ENCODE results near the gene GAB2.

Gene GAB2

DNA sequence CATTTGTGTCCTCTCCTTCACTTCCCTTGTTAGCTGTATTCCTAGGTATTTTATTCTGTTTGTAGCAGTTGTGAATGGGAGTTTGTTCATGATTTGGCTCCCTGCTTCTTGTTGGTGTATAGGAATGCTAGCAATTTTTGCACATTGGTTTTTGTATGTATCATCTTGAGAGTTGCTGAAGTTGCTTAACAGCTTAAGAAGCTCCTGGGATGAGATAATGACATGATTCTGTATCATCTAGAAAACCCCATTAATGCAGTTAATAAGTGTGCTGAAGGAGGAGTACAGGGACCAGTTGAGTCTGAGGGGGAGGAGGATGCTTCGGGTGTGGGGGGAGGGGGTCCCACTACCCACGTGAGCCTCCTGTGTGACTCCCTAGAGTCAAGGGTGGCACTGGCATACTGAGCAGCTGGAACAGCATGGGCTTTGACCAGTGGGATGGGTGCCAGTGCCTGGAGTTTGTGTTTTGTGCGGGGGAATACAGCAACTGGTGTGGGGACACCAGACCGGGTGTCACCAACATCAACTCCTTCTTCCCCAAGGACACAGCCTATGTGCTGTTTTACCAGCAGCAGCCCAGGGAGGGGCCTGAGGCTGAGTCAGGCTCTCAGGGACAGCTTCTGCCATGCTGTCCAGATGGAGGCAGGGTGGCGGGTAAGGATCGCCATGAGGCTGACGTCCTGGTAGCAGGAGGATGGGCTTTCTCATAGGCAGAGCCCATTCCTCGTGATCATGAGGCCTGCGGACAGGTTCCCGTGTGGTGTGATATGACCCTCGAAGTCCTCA lies 204.8 kb downstream of the GAB2 start:
- in situ Hi-C loops (cut with MboI; ENCODE audit: low sequenced_read_pairs) = no loop called here

DNA sequence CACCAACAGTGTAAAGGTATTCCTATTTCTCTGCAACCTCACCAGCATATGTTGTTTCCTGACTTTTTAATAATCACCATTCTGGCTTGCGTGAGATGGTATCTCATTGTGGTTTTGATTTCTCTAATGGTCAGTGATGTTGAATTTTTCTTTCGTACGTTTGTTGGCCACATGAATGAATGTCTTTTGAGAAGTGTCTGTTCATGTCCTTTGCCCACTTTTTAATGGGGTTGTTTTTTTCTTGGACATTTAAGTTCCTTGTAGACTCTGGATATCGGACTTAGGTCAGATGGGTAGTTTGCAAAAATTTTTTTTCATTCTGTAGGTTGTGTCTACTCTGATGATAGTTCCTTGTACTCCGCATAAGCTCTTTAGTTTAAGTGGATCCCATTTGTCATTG lies 206.1 kb downstream of the GAB2 start:
- in situ Hi-C loops (cut with MboI; ENCODE audit: low sequenced_read_pairs) = no loop called here

DNA sequence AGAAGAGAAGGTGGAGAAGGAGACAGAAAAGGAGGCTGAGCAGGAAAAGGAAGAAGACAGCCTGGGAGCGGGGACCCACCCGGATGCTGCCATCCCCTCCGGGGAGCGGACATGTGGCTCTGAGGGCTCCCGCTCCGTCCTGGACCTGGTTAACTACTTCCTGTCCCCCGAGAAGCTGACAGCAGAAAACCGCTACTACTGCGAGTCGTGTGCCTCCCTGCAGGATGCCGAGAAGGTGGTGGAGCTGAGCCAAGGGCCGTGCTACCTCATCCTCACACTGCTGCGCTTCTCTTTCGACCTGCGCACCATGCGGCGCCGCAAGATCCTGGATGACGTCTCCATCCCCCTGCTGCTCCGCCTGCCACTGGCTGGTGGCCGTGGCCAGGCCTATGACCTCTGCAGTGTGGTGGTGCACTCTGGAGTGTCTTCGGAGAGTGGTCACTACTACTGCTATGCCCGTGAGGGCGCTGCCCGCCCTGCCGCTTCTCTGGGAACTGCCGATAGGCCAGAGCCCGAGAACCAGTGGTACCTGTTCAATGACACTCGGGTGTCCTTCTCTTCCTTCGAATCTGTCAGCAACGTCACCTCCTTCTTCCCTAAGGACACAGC lies 207.5 kb downstream of the GAB2 start:
- in situ Hi-C loops (cut with MboI; ENCODE audit: low sequenced_read_pairs) = no loop called here

DNA sequence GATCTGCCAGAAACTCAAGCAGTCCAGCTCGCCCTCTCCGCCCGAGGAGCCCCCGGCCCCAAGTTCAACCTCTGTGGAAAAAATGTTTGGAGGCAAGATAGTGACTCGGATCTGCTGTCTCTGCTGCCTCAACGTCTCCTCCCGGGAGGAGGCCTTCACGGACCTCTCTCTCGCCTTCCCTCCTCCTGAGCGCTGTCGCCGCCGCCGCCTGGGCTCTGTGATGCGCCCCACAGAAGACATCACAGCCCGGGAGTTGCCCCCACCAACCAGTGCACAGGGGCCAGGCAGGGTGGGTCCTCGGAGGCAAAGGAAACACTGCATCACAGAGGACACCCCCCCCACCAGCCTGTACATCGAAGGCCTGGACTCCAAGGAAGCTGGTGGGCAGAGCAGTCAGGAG lies 208.1 kb downstream of the GAB2 start:
- in situ Hi-C loops (cut with MboI; ENCODE audit: low sequenced_read_pairs) = no loop called here

DNA sequence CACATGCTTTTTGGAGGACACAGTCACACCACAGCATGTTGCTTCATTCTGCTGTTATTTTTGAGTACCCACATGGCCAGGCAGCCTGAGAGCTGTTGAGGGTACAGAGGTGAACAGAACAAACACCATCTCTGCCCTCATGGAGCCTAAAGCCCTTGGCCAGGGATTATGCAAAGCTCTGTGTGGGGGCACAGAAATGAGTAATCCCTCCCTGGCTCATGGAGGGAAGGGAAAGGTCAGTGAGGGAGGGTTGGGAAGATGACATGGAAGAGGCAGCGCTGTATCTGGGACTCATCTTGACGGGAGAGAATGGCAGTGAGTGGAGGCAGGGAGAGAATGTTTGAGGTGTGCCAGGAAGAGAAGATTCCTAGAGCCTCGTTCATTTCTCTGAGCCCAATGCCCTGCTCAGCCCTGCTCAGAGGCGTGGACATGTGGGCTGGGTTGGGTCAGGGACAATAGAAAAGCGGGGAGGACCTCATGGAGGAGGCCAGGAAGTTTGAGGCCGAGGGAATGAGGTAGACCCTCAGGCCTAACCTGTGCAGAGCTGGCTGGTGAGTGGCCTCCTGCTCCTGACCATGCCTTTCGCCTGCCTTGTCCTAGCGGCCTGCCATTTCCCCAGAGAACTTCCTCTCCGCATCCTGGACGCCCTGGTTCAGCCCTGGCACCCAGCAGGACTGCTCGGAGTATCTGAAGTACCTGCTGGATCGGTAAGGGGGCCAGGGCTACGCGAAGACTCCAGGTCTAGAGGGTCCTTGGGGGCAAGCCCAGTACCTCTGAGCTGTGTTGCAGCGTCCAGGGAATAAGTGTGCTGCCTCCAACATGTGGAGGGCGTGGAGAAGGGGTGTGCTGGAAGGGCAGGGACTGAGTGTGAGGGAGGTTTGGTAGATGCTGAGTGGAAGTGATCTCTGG lies 209.1 kb downstream of the GAB2 start:
- in situ Hi-C loops (cut with MboI; ENCODE audit: low sequenced_read_pairs) = no loop called here

DNA sequence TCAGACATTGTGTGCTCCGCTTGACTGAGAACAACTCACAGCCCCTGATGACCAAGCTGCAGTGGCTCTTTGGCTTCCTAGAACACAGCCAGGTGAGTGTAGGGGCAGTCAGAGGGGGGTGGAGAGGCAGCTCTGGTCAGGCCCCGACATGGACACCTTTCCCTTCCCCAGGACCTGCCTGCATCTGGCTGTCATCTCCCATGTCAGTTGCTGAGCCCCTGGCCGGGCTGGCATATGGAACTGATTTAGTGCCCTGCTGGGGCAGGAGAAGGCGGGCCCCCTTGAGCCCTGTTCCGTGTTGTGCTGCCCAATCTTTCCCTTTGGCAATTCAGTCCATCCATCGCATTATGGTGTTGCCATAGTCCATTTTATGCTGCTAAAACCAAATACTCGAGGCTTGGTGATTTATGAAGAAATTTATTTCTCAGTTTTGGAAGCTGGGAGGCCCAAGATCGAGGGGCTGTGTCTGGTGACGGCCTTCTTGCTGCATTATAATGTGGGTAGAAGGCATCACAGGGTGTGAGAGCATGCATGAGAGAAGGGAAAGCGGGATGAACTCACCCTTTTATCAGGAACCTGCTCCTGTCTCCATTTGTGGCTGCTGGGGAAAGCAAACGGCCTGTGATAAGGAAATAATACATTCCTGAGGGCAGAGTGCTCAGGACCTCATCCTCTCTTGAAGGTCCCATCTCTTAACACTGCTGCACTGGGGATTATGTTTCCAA lies 209.9 kb downstream of the GAB2 start:
- in situ Hi-C loops (cut with MboI; ENCODE audit: low sequenced_read_pairs) = no loop called here

DNA sequence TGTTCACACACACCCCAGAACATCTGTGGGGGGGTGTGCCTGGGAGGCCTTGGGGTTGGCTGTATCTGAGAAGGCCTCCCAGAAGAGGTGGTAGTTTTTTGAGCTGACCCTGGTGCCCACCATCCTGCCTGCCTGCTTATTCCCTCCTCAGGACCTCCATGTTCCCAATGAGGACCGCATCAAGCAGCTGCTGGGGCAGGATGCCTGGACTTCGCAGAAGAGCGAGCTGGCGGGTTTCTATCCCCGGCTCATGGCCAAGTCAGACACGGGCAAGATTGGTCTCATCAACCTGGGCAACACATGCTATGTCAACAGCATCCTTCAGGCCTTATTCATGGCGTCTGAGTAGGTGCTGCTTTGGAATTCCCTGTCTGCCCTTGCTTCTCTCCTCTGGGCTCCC lies 211.9 kb downstream of the GAB2 start:
- in situ Hi-C loops (cut with MboI; ENCODE audit: low sequenced_read_pairs) = no loop called here

DNA sequence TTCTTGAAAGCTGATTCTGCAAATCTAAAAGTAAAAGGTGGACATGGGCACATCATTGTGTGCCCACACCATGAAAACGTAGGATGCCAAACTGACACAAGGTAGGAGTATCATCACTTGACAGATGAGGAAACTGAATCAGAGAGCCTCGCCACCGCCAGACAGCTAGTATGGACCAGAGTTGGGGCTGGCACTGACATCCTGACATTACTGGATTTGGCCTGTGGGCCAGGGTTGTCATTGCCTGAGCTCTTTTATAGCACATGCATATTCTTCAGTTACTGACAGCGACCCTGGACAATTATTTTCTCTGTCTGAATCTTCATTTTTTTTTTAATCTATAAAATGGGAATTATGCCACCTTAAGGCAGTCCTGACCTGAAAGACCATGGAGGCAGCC lies 212.4 kb downstream of the GAB2 start:
- in situ Hi-C loops (cut with MboI; ENCODE audit: low sequenced_read_pairs) = no loop called here

DNA sequence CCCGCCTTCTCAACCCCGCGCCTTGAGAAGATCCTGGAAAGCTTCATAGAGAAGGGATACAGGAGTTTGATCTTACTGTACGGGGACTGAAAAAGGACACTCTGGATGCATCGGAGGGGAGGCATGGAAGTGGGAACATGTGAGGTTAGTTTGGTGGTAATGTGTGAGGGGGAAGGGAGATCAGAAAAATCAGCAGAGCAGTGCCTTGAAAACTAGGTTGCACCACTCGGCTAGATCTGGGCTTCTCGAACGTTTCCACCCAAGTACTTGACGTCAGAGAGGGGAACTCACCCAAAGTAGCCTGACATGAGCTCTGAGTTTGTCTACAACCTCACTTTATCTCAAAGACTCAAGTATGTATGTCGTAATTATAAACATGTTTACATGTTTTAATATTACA lies 214.4 kb downstream of the GAB2 start:
- in situ Hi-C loops (cut with MboI; ENCODE audit: low sequenced_read_pairs) = no loop called here

DNA sequence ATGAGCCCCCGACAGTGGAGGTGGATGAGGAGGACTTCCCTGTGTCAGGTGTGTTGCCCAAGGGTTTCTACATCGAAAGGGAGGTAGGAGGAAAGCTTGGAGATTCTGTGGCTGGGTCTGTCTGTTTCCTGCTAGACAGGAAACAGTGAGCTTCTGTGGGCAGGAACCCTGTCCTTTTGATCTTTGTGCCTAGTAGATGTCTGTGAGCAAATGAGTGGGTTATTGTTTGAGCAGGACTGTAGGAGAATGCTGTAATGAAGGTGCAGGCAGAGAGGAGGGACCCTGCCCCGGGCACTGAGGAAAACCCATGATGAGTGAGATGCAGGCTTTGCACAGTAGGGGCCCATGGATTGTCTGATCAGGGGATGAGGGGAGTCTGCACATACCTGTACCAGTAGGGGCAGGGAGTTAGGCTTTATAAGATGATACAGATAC lies 214.9 kb downstream of the GAB2 start:
- in situ Hi-C loops (cut with MboI; ENCODE audit: low sequenced_read_pairs) = no loop called here

DNA sequence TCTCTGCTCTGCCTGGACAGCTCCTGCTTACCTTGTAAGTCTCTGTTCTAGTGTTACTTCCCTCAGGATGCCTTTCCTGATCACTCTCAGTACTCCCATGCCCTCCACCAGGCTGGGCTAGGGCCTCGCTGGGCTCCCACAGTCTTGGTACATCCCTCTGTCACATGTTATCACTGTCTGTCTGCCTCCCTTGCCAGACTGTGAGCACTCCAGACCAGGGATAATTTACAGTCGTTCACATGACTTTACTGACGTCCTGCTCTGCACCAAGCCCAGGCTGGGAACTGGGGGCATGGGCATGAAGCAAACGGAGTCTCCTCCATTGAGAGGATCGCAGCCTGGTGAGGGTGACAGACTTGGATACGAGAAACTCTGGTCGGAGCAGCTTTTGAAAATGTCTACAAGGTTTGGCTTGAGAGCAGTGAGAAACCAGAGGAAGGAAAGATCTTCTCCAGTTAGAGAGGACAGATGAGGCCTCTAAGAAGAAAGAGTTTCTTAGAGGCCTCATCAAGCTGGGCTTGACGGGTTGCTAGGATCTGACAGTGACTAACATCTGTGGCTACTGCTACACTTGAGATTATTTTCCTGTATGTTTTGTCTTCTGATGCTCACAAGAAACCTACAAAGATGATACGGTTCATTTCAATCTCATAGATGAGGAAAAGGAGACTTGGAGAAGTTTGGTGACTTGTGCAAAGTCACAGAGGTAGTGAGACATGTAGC lies 216.4 kb downstream of the GAB2 start:
- in situ Hi-C loops (cut with MboI; ENCODE audit: low sequenced_read_pairs) = no loop called here

DNA sequence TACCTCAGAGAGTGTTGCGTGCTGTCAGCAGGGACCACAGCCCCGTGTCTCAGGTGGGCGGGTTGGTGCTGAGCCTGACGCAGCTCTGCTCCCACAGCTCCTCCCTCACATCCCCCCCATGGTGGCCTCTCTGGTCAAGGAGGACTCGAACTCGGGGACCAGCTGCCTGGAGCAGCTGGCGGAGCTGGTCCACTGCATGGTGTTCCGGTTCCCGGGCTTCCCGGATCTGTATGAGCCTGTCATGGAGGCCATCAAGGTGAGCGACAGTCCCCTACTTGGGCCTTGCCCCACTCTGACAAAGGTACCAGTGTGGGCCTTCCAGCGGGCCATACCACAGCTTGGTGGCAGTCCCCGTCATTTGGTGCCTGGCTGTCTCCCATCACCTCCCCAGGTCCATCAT lies 217.1 kb downstream of the GAB2 start:
- in situ Hi-C loops (cut with MboI; ENCODE audit: low sequenced_read_pairs) = no loop called here

DNA sequence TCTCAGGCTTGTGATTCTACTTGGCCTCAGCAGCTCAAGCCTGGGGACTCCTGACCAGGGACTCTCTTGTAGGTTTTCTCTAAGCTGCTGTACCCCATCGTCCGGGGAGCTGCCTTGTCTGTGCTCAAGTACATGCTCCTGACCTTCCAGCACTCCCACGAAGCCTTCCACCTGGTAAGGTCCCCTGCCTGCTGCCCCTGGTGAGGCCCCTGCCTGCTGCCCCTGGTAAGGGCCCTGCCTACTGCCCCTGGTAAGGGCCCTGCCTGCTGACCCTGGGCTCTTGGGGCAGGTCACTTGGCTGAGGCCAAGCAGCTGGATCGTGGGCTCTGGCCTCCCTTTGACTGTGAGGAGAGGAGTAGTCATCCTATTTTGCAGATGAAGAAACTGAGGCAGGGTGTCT lies 217.6 kb downstream of the GAB2 start:
- in situ Hi-C loops (cut with MboI; ENCODE audit: low sequenced_read_pairs) = no loop called here

DNA sequence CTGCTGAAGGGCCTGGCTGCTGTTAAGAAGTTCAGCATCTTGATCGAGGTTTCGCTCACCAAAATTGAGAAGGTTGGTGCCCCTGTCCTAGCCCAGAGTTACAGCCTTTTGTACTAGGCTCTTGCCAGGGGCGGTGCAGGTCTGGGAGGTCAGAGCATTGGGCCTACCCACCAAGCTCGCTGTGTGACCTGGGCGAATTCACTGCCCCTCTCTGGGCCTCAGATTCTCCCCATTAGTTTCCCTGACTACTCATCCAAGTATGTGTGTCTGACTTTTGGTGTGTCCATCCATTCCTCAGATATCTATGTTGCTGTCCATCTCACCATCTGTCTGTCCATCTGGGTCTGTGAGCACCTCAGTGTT lies 218.0 kb downstream of the GAB2 start:
- in situ Hi-C loops (cut with MboI; ENCODE audit: low sequenced_read_pairs) = no loop called here

DNA sequence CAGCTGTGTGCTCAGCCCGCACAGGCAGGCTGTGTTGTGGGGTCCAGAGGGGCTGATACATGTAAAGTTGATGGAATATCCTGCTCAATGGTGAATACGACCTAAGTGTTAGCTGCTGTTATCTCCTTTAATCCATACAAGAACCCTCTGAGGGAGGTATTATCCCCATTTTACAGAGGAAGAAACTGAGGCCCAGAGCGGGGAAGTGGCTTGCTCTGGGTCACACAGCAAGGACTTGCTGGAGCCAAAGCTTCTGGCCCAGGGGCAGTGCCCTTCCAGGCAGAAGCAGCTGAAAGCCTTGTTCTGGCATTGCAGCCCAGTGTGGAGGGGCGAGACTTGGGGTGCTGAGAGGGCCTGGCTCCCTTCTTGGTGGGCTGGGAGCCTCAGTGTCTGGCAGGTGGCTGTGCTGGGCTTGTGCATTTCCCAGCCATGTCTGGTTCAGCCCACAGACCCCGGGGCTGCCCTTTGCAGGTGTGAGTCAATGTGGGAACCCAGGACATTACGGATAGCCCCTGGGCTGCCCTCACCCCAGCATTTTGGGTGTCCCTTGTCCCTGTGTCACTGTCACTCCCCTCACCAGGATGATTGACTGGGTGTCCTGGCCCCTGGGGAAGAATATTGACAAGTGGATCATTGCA lies 218.5 kb downstream of the GAB2 start:
- in situ Hi-C loops (cut with MboI; ENCODE audit: low sequenced_read_pairs) = no loop called here

DNA sequence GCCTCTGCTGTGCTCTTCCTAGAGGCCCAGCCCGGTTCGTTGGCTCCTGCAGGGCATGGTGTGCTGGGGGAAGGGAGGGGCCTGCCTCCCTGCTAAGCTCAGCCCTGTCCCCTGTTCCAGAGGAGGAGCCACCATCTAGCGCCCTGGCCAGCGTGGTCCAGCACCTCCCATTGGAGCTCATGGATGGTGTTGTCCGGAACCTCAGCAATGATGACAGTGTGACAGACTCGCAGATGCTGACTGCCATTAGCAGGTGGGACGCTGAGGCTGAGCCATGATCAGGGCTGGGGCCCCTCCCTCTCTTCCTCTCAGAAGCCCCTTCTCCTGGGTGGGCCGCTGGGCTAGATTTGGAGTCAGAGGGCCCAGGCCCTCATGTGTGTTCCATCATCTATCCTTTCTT lies 219.8 kb downstream of the GAB2 start:
- in situ Hi-C loops (cut with MboI; ENCODE audit: low sequenced_read_pairs) = no loop called here

DNA sequence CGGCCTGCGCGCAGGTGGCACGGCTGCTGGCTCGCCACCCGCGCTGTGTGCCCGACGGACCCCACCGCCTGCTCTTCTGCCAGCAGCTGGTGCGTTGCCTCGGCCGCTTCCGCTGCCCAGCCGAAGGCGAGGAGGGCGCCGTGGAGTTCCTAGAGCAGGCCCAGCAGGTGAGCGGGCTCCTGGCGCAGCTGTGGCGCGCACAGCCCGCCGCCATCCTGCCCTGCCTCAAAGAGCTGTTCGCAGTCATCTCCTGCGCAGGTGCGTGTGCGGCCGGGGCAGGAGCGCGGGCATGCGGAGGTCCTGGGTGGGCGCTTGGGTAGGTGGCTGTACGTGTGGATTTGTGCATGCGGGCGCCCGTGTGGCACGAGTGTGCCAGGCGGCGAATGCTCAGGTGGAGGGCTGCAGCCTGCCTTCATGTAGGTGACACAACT lies 220.9 kb downstream of the GAB2 start:
- in situ Hi-C loops (cut with MboI; ENCODE audit: low sequenced_read_pairs) = no loop called here

DNA sequence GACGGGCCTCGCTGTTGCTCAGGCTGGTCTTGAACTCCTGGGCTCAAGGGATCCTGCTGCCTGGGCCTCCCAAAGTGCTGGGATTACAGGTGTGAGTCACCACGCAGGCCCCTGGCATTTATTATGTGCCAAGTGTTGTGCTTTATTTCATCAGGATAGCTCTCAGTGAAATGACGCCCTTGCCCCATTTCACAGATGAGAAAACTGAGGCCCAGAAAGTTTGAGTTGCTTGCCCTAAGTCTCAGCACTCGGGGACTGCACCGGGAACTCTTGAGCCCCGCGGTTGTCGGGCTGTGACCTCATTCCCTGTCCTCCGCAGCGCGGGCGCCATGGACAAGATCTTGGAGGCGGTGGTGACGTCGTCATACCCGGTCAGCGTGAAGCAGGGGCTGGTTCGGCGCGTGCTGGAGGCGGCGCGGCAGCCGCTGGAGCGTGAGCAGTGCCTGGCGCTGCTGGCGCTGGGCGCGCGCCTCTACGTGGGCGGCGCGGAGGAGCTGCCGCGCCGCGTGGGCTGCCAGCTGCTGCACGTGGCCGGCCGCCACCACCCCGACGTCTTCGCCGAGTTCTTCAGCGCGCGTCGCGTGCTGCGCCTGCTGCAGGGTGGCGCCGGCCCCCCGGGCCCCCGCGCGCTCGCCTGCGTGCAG lies 221.6 kb downstream of the GAB2 start:
- in situ Hi-C loops (cut with MboI; ENCODE audit: low sequenced_read_pairs) = no loop called here

DNA sequence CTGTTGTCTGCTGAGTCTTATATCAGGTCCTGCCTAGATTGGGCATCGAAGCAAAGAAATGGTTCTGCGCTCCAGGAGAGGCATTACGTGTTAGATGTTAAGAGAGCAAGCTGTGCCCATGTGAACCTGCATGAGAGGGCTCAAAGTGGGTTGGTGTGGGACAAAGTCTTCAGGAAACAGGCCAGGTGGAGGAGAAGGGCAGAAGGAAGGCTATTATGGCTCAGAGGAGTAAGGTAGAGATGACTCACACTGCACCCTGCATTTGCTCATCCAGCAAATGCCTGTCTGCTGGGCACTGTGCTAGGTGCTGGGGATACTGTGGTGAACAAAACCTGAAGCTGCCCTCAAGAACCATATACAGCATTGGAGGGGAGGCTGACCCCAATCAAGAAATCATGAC lies 223.1 kb downstream of the GAB2 start:
- in situ Hi-C loops (cut with MboI; ENCODE audit: low sequenced_read_pairs) = no loop called here

DNA sequence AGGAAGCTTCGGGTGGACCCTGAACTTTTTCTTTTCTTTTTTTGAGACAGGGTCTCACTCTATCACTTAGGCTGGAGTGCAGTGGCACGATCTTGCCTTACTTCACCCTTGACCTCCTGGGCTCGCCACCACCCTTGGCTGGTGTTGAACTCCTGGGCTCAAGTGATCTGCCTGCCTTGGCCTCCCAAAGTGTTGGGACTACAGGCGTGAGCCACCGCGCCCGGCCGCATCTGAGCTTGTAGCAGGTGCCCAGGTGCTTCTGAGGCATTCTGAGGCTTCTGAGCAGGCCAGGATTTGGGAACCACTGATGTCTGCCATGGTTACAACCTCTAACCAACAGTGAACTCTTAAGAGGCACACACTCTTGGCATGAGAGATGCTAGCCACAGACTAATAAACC lies 223.8 kb downstream of the GAB2 start:
- in situ Hi-C loops (cut with MboI; ENCODE audit: low sequenced_read_pairs) = no loop called here
